LoVo (cell line): ENCODE measurements around the gene BOK.
"Not testable (repeated sequence)": the region's sequence is repeated elsewhere in the genome, so short reads cannot be mapped to it uniquely, and the experiment has no call there.

ENCODE experiments used
- DNase-seq: peaks from one replicate; pipeline ENCODE4 v3.0.0-alpha.2; 2016; ENCODE audit warnings: low spot score

Gene BOK

GRCh38 chr2:241572915-241573651 lies 14.5 kb downstream of the BOK start:
- DNase-seq, result not testable (repeated sequence)

- no peak for DNase-seq
These were observed 15.2 kb downstream of the BOK start for GRCh38 chr2:241573741-241574140.

GRCh38 chr2:241574911-241575623 lies 16.5 kb downstream of the BOK start:
- DNase-seq, result no peak

- no peak for DNase-seq
These were observed 17.2 kb downstream of the BOK start for GRCh38 chr2:241575624-241576292.

- DNase-seq, result no peak
These were observed 17.7 kb downstream of the BOK start for GRCh38 chr2:241576293-241576654.

GRCh38 chr2:241577413-241578122 lies 19.0 kb downstream of the BOK start:
- no peak for DNase-seq

- no peak for DNase-seq
These were observed 20.7 kb downstream of the BOK start for GRCh38 chr2:241579281-241579680.

GRCh38 chr2:241582328-241582727 lies 23.8 kb downstream of the BOK start:
- DNase-seq, result no peak

- DNase-seq, result no peak
These were observed 24.3 kb downstream of the BOK start for GRCh38 chr2:241582806-241583205.

GRCh38 chr2:241584436-241584835 lies 25.9 kb downstream of the BOK start:
- DNase-seq, result peak; percentile 7

- DNase-seq, result no peak
These were observed 28.2 kb downstream of the BOK start for GRCh38 chr2:241586564-241587264.

GRCh38 chr2:241589863-241590262 lies 31.3 kb downstream of the BOK start:
- DNase-seq, result not testable (repeated sequence)

GRCh38 chr2:241590496-241591455 lies 32.2 kb downstream of the BOK start:
- not testable (repeated sequence) for DNase-seq

- DNase-seq, result no peak
These were observed 33.7 kb downstream of the BOK start for GRCh38 chr2:241592126-241592845.

GRCh38 chr2:241593271-241593670 lies 34.7 kb downstream of the BOK start:
- DNase-seq, result no peak

- DNase-seq, result no peak
These were observed 37.1 kb downstream of the BOK start for GRCh38 chr2:241595600-241596140.

- no peak for DNase-seq
These were observed 39.0 kb downstream of the BOK start for GRCh38 chr2:241597561-241597960.

GRCh38 chr2:241598061-241598460 lies 39.5 kb downstream of the BOK start:
- no peak for DNase-seq

- no peak for DNase-seq
These were observed 39.9 kb downstream of the BOK start for GRCh38 chr2:241598487-241598886.

- no peak for DNase-seq
These were observed 41.1 kb downstream of the BOK start for GRCh38 chr2:241599615-241600014.
